HAP-1 (cell line): ENCODE measurements around the gene CCDC85C.

Experiments used
- DNase-seq, 2 experiments: peaks; one replicate each; pipeline ENCODE4 v3.0.0-alpha.2; 2016 to 2020; ENCODE audit warnings: low spot score in 2 of 2
- H3K27me3 ChIP-seq: fragments of 250-450 bp; sonication (Bioruptor Pico); 2 replicates; pipeline ENCODE4 v1.5.1; 2020; ENCODE audit warnings: low read depth, mild to moderate bottlenecking, moderate library complexity
- H3K36me3 ChIP-seq: fragments of 250-450 bp; sonication (Bioruptor Pico); replicated peaks from 2 replicates; pipeline ENCODE4 v1.5.1; 2020; ENCODE audit warnings: mild to moderate bottlenecking
- H3K4me1 ChIP-seq: fragments of 250-450 bp; sonication (Bioruptor Pico); 2 replicates; pipeline ENCODE4 v1.5.1; 2020; ENCODE audit warnings: mild to moderate bottlenecking
- H3K4me3 ChIP-seq: fragments of 250-450 bp; sonication (Bioruptor Pico); 2 replicates; pipeline ENCODE4 v1.5.1; 2020; ENCODE audit warnings: mild to moderate bottlenecking, moderate library complexity
- H3K9me3 ChIP-seq: fragments of 250-450 bp; sonication (Bioruptor Pico); 2 replicates; pipeline ENCODE4 v1.5.1; 2020; ENCODE audit warnings: mild to moderate bottlenecking, moderate library complexity
- in situ Hi-C: fragments of 300-500 bp; cut with MboI; formaldehyde crosslinking; loops from 3 replicates; pipeline ENCODE4 v1.14.3; 2020; ENCODE audit warnings: low sequenced_read_pairs, inconsistent platforms, mixed read lengths

CCDC85C gene

DNA sequence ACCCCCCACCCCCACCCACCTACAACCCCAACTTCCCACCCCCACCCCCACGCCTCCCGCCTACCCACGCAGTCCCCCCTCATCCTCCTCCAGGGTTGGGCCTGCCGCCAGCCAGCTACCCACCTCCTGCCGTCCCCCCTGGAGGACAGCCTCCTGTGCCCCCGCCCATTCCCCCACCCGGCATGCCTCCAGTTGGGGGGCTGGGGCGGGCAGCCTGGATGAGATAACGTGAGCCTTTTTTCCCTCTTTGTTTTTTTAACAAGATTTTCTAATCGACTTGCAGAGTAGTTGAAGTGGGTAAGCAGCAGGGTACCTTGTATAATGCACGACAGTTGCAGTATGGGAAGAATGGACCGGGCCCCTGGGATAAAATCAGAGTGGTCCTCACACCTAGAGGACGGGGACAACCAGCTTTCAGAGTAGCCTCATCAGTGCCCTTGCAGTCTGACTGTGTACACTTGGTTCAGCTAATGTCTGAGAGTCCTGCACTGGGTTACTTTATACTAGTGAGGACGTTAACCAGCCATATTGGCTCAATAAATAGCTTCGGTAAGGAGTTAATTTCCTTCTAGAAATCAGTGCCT, 93.4 kb downstream of the CCDC85C start:
- in situ Hi-C loops = no loop called here

DNA sequence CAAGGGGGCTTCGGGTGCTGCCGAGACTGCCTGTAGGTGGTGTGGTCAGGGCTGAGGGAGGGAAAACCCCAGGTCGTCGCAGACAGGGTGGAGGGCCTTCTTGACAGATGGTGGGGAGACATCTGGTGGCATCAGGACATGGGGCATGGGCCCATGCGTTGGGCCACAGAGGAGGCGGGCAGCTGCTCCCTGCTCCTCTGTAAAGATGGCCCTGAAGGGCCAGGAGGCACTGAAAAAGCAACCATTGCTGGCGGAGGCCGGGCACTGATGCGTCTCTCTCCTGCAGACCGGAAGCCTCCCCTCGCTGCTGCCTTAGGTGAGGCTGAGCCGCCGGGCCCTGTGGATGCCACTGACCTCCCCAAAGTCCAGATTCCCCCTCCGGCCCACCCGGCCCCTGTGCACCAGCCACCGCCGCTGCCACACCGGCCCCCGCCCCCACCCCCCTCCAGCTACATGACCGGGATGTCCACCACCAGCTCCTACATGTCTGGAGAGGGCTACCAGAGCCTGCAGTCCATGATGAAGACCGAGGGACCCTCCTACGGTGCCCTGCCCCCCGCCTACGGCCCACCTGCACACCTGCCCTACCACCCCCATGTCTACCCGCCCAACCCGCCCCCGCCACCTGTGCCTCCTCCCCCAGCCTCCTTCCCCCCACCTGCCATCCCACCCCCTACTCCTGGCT, 94.0 kb downstream of the CCDC85C start:
- Histone ChIP-seq H3K9me3 (no peaks in the 10 kb centered on the region), H3K4me1 (no peaks in the 10 kb centered on the region), H3K4me3 (no peak overlapping the region), H3K27me3 (no peaks in the 10 kb centered on the region), H3K36me3 (peaks cover 60% of the 10 kb centered on the region)
- in situ Hi-C loops = no loop called here
- DNase-seq = peak in 1 of 2 experiments; percentile 6

More for the DNA sequence above, 93.4 kb downstream of the CCDC85C start:
- Histone ChIP-seq H3K4me3 (no peak overlapping the region), H3K9me3 (no peaks in the 10 kb centered on the region), H3K36me3 (peaks cover 58% of the 10 kb centered on the region), H3K27me3 (no peaks in the 10 kb centered on the region), H3K4me1 (no peaks in the 10 kb centered on the region)
- peak in 1 of 2 experiments; percentile 7 for DNase-seq

DNA sequence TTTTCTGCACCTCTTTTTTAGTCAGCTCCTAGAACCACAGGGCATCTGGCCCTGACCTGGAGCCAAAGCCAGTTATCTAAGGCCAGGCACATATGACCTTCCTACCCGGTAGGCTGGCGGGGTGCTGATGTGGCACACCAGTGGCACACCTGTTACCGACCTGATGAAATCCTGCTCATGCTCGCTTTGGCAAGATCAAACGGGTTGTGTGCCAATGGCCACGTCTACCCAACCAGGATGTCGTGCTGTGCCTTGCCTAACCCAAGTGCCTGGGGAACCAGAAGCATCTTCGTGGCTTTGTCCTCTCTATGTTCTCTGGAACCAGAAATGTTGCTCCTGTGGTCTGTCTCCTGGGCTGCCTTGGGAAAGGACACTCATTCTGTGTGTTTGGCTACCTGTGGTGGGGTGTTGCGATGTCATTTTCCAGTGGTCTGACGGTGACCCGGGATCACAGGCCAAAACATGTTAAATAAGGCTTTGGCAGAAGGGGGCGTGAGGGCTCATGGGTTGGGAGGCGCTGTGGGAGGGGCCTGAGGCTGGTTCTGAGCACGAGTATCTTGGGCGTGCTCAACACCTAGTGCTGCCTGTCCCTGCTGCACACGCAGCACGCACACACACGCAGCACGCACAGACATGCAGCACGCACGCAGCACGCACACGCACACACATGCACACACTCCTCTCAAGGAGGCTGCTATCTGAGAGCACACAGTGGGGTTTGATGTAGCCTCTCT, 94.9 kb downstream of the CCDC85C start:
- H3K9me3 ChIP-seq = no peaks in the 10 kb centered on the region
- peak in 1 of 2 experiments; percentile 27 for DNase-seq
- H3K4me3 ChIP-seq = no peak overlapping the region
- no peaks in the 10 kb centered on the region for H3K27me3 ChIP-seq
- in situ Hi-C loops = no loop called here
- no peaks in the 10 kb centered on the region for H3K4me1 ChIP-seq
- H3K36me3 ChIP-seq = peaks cover 63% of the 10 kb centered on the region

DNA sequence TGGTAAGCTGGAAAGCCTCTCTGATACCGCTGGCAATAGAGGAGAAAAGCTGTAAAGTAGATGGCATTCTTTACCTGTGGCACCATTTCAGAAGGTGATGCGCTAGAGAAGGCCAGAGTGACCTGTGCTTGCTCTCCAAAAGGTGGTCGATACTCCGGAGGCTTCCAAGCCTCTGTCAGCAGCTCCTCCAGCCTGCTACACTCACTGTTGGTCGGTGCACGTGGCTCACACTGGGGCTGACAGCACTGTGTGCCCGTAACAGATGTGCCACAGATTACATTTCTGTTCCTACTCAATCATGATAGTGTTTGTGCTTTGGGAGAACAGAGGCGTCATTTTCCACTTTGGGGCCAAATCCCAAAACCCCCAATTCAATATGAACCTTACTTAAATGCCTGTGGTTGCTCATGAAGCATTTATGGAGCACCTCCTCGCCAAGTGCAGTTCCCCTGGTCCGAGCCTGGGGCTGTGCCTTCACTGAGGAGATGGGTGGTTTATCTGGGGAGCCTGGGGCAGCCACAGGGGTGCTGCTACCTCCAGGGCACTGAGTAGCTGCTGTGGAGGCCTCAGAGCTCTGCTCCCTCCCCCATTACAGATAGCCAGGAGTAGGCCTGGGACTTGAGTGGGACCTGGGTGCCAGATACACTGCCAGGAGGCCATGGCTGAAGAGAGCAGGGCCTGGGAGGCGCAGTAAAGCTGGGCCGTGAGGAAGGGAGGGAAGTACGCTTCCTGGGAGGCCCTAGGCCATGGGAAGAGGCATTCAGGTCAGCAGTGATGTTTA, 96.0 kb downstream of the CCDC85C start:
- no peaks in the 10 kb centered on the region for H3K4me1 ChIP-seq
- no peaks in the 10 kb centered on the region for H3K9me3 ChIP-seq
- no peaks in the 10 kb centered on the region for H3K27me3 ChIP-seq
- in situ Hi-C loops = no loop called here
- H3K36me3 ChIP-seq = peaks cover 71% of the 10 kb centered on the region
- no peak for DNase-seq
- no peak overlapping the region for H3K4me3 ChIP-seq

DNA sequence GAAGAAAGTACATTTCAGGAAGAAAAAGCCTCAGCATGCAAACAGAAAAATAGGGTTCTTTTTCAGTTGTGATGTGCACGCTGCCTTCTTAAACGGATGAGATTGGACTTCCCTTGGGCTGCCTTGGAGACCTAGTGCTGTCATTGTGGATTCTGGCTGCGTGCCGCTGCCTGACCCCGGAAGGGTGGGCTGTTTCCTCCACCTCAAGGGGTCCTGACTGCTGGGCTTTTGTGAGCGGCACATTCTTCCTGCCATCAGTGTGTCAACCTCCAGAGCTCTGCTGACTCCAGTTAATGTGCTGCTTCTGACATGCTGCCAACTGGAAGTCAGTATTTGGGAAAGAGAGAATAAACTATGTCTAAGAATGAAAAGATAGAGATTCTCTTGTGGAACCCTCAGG, 97.7 kb downstream of the CCDC85C start:
- in situ Hi-C loops = no loop called here
- H3K4me3 ChIP-seq = no peak overlapping the region
- H3K9me3 ChIP-seq = no peaks in the 10 kb centered on the region
- H3K4me1 ChIP-seq = no peaks in the 10 kb centered on the region
- peaks cover 80% of the 10 kb centered on the region for H3K36me3 ChIP-seq
- H3K27me3 ChIP-seq = no peaks in the 10 kb centered on the region
- no peak for DNase-seq

DNA sequence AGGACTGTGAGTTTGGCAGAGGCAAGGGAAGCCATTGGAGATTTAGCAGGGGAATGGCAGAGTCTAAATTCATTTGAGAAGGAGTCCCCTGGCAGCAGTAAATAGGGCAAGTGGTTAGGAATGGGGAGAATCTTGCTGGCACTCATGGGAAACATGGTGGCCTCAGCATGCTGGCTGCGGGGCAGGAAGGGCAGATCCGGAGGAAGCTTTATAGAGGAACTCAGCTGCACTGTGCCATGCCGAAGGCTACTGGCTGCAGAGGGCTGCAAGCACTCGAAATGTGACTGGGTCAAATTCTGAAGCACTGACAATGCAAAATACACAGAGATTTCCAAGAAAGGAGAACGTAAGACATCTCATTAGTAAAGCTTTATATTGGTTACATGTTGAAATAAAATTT, 98.9 kb downstream of the CCDC85C start:
- Histone ChIP-seq H3K4me1 (no peaks in the 10 kb centered on the region), H3K4me3 (no peak overlapping the region), H3K27me3 (no peaks in the 10 kb centered on the region), H3K36me3 (peaks cover 86% of the 10 kb centered on the region), H3K9me3 (no peaks in the 10 kb centered on the region)
- in situ Hi-C loops = no loop called here
- DNase-seq = no peak

DNA sequence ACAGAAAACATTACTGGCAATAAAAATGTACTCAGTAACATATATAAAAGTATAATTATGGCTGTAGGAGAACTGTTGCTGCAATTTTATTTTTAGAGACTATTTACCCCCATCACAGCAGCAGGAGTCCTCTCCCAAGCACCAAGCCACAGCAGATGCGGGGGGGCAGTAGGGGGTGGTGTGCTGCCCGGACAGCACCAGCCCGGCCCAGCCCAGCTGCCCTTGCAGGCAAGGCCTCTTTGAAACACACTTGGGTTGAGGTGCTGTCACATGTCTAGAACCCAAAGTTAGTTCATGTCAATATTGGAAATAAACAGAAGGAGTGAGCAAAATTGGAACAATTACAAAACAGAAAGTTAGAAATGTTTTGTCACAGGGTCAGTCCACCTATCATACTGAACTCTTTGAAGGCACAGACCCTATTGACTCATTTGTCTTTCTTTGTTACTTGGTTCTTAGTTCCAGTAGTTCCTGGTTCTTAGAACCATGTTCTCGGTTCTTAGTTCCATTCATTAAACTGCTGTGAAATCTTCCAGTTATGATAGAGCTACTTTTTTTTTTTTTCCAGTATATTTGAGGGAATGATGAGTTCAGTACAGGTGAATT, 100.1 kb downstream of the CCDC85C start:
- H3K4me3 ChIP-seq = no peak overlapping the region
- no peak for DNase-seq
- H3K27me3 ChIP-seq = no peaks in the 10 kb centered on the region
- no peaks in the 10 kb centered on the region for H3K9me3 ChIP-seq
- H3K36me3 ChIP-seq = peaks cover 81% of the 10 kb centered on the region
- H3K4me1 ChIP-seq = no peaks in the 10 kb centered on the region
- in situ Hi-C loops = no loop called here

DNA sequence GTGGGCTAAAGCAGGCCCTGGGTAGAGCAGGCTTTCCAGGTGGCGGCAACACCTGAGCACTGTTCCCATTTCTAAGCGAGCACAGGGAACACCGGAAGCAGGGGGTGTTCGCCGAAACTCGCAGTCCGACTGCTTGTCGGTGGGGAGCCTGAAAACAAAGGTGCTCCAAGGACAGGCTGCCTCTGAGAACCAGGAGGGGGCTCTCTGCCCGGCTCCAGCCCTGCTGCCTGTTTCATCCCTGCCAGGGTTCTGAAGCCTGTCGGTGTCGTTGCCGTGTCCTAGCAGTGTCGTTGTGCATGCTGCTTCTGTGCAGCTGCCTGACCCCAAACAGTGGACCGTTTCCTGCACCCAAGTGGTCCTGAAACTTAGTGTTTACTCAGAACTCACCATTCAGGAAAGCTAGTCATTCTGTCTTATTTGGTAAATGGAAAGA, 101.0 kb downstream of the CCDC85C start:
- H3K9me3 ChIP-seq = no peaks in the 10 kb centered on the region
- no peaks in the 10 kb centered on the region for H3K27me3 ChIP-seq
- no peak overlapping the region for H3K4me3 ChIP-seq
- DNase-seq = no peak
- H3K4me1 ChIP-seq = no peaks in the 10 kb centered on the region
- in situ Hi-C loops = no loop called here
- peaks cover 80% of the 10 kb centered on the region for H3K36me3 ChIP-seq

DNA sequence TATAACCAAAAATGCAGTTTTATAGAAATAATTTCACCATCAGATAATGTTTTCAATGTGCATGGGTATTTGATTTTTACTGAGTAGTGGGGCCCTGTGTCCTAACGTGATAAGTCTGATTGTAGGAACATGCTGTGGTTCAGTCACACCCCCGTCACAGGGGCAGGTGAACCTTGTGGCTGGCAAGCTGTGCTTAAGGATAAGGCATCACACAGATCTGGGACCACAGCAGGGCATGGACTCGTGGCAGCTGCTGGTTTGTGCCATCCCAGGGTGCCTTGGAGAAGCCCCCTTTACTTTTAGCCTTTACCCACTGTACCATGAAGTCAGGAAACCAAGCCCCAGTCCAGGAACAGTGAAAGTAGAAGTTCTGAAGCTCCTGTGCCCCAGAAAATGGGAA, 106.1 kb downstream of the CCDC85C start:
- Histone ChIP-seq H3K9me3 (no peaks in the 10 kb centered on the region), H3K4me3 (no peak overlapping the region), H3K4me1 (no peaks in the 10 kb centered on the region), H3K27me3 (no peaks in the 10 kb centered on the region), H3K36me3 (peaks cover 68% of the 10 kb centered on the region)
- DNase-seq = no peak
- in situ Hi-C loops = no loop called here

DNA sequence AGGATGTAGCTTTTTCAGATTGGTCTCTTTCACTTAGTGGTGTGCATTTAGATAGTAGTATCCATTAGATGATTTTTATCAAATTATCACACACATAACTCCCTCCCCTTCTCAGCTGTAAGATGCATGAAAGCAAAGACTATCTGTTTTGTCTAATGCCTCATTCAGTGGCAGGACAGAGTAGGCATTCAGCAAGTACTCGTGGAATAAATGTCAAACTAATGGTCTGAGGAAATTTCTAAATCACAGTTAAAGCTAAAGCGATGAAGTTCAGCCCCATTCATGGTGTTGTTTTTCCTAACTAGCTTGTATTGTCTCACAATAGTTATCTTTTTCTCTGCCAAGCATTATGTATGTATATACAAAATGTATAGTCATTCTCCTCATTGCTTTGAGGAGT, 106.7 kb downstream of the CCDC85C start:
- Histone ChIP-seq H3K4me1 (no peaks in the 10 kb centered on the region), H3K36me3 (peaks cover 65% of the 10 kb centered on the region), H3K9me3 (no peaks in the 10 kb centered on the region), H3K27me3 (no peaks in the 10 kb centered on the region), H3K4me3 (no peak overlapping the region)
- no peak for DNase-seq
- in situ Hi-C loops = no loop called here

DNA sequence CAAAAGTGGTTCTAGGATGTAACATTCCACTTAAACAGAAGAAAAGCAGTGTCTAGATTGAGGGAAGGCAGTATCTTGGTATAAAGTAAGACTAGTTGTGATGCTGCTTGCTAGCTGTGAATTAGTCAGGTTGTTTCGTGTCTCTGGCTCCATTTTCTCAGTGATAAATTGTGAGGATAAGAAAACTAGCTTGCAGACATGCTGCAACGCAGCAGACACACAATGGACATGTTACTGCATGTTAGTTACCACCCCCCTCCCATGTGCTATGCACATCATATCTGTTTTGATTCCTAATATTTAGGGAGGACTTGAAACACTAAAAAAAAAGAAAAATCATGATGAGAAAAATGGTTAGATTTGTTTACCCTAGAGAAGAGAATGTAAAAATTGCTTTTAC, 119.9 kb downstream of the CCDC85C start:
- Histone ChIP-seq H3K4me1 (peaks cover 6% of the 10 kb centered on the region), H3K9me3 (no peaks in the 10 kb centered on the region), H3K4me3 (no peak overlapping the region), H3K36me3 (no peaks in the 10 kb centered on the region), H3K27me3 (no peaks in the 10 kb centered on the region)
- in situ Hi-C loops = no loop called here
- no peak for DNase-seq

DNA sequence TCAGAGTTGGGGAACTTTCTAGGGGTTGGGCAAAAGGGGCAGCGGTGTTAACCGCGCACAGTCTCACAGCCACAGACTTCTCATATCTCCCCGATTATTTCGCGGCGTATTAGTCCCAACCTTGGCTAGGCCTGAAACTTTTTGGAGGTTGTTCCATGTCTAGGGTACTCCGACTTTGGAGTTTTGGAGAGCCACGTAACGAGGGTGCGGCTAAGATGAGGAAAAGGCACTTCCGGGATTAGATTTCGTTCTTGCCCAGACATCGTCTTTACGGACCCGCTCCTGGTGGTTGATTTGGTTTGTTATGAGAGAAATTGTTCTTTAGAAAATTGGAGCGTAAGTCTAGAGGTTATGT, 122.3 kb downstream of the CCDC85C start:
- no peaks in the 10 kb centered on the region for H3K9me3 ChIP-seq
- H3K4me3 ChIP-seq = peak overlapping the region; percentile 96
- H3K36me3 ChIP-seq = no peaks in the 10 kb centered on the region
- no peaks in the 10 kb centered on the region for H3K27me3 ChIP-seq
- peaks cover 12% of the 10 kb centered on the region for H3K4me1 ChIP-seq
- DNase-seq = peak; percentile 21 to 23
- in situ Hi-C loops = no loop called here

DNA sequence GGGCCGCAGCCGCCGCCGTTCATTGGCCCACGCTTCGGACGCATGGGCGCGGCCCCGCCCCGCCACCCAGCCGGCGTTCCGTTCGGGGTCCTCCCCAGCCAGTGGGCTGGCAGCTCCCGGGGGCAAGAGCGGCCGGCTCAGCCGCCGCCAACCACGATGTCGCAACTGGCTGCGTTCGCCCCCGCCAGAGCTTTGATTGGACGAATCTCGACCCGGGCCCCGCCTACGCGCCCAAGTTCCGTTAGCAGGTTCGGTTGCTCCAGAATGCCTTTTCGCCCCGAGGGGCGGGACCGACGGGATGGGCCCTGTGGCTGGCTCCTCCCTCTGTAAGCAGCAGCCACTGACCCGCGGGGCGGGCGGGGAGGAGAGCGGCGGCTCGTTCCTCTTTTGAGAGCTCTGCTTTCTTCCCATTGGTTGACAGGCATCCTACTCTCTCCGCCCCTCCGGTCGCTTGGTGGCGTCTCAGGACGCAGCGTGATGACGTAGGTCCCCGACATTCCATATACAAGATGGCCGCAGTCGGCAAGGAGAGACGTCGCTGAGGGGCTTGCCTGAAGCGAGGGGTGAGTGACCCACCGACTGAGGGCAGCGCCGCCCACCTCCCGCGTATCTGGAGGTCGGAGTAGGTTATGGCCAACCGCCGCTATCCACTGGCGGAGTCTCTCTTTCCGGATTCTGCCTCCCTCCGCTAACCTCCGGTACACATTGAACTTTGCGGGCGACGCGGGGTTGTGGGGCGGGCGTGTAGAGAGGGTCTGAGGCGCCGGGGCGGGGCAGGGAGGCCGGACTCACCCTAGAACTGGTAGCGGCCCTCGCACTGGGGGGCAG, 122.9 kb downstream of the CCDC85C start, which contains the start of gene CCNK:
CCNK (plus strand) TSS at position 493 of the 828 bp plus-strand sequence. CDS start 11,269 bp downstream, outside the sequence.
- Histone ChIP-seq H3K9me3 (no peaks in the 10 kb centered on the region), H3K4me3 (peak within 1 kb of the TSS; percentile 96), H3K27me3 (no peaks in the 10 kb centered on the region), H3K36me3 (no peaks in the 10 kb centered on the region), H3K4me1 (peaks cover 12% of the 10 kb centered on the region)
- DNase-seq = peak; percentile 99 to 100
- in situ Hi-C loops = no loop called here
